ENCODE results near the gene IL13.

DNA sequence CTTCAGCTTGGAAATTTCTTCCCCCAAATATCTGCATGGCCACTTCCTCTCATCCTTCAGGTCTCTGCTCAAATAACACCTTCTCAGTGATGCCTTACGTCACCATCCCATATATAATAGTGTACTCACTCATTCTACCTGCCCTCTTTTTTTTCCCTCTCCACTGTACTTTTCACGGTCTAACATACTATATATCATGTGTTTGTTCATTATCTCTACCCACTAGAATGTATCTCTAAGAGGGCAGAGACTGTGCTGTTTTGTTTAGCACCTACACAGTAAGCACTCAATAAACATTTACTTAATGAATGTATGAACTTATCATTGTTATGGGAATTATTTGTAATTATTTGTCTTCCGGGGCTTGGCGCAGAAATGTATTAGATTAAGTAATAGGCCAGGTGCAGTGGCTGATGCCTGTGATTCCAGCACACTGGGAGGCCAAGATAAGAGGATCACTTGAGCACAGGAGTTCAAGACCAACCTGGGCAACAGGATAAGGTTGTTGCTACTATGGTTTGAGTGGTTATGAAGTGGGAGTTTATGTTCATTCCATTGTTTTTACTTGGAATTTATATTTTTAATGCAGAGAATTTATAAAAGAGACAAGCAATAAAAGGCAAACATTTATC is 6.0 kb upstream of the IL13 start:
- TF ChIP-seq POLR2A (IDR thresholded peaks at IDR 0.05) (no peak), CTCF (IDR thresholded peaks at IDR 0.05) (no peak)

Data from ovary (tissue), 3 donors.